Keratinocyte (primary cell): ENCODE data around the gene ARHGAP4.

Source experiments
- CTCF ChIP-seq, 3 experiments: IDR thresholded peaks in 1 of 3; conservative IDR thresholded peaks in 1 of 3; optimal IDR thresholded peaks in 1 of 3; 2 replicates in 2 of 3; 3 replicates in 1 of 3; pipeline versions ENCODE3 to v1.5.1; 2011; ENCODE audit warnings: low read length in 3 of 3, mild to moderate bottlenecking in 3 of 3, moderate library complexity in 2 of 3, control low read depth in 1 of 3, inconsistent platforms in 1 of 3; ENCODE audit not compliant: insufficient read depth in 2 of 3; ENCODE audit errors: extremely low read depth in 1 of 3
- EZH2 ChIP-seq: IDR thresholded peaks from one replicate; pipeline ENCODE4 v1.6.1; 2012; ENCODE audit warnings: inconsistent platforms, mild to moderate bottlenecking, low read length, moderate library complexity

- TF ChIP-seq CTCF (optimal IDR thresholded peaks at IDR 0.05 in 1 of 3, IDR thresholded peaks at IDR 0.05 in 1 of 3, conservative IDR thresholded peaks at IDR 0.05 in 1 of 3; ENCODE audit: extremely low read depth in 1 of 3, insufficient read depth in 2 of 3, low read length in 3 of 3) (no peak), EZH2 (no peak)
These were observed 39.8 kb downstream of the ARHGAP4 start, which contains the start of gene L1CAM for GRCh38 chrX:153885968-153886903.
